GM12878 (cell line): ENCODE results near the gene EXD3. TPM values are rescaled to one million over a fixed set of nuclear protein-coding genes. Genes with fewer than 3 reads are reported as not detected.

Experiments used
- ATAC-seq: fragments of 200-7000 bp; cut with Tn5 transposase; 3 replicates; pipeline ENCODE4 v1.9.1; 2020; ENCODE audit warnings: mild to moderate bottlenecking, moderate library complexity
- BruUV-seq: library from RNA; stranded (reverse); fragments of 400-500 nt; replicated peaks from 2 replicates; lab custom pipeline; 2021; lab: Mats Ljungman, UMichigan
- CTCF ChIA-PET: fragments of 300-600 bp; sonication (Branson Sonifier 250); formaldehyde crosslinking; extraction: SDS; loops from one replicate; lab custom pipeline; 2021; ENCODE audit warnings: inconsistent platforms; lab: Yijun Ruan, JAX
- POLR2A ChIA-PET: fragments of 350-600 bp; formaldehyde crosslinking; extraction: SDS; loops from one replicate; lab custom pipeline; 2021; ENCODE audit warnings: inconsistent platforms; lab: Charles Lee
- RAD21 ChIA-PET: fragments of 300-600 bp; sonication (Branson Sonifier 250); formaldehyde crosslinking; loops from one replicate; lab custom pipeline; 2023; ENCODE audit warnings: antibody characterized with exemption; ENCODE audit not compliant: unreplicated experiment; lab: Charles Lee
- SMC1A ChIA-PET: fragments of 300-600 bp; sonication (Branson Sonifier 250); formaldehyde crosslinking; loops from one replicate; lab custom pipeline; 2023; ENCODE audit not compliant: unreplicated experiment, uncharacterized antibody; lab: Charles Lee
- DNase-seq: peaks from one replicate; pipeline ENCODE4 v3.0.0-alpha.2; 2011; ENCODE audit warnings: low read depth, low spot score
- FAIRE-seq: peaks from 3 replicates; lab custom pipeline; 2011; peaks lifted over from hg19 to GRCh38; lab: Jason Lieb, UNC
- H2AFZ ChIP-seq: 2 replicates; pipeline ENCODE4 v1.6.0; 2011; ENCODE audit warnings: low read depth, low read length, control low read depth; ENCODE audit not compliant: control insufficient read depth
- H3K27ac ChIP-seq: 2 replicates; pipeline ENCODE4 v1.5.1; 2011; ENCODE audit warnings: control low read depth; ENCODE audit not compliant: control insufficient read depth, insufficient read depth
- H3K27me3 ChIP-seq, 2 experiments: replicated peaks in 1 of 2; 2 replicates each; pipeline versions ENCODE4 v1.6.0 to v1.6.1; 2011; ENCODE audit warnings: low read length in 1 of 2; ENCODE audit not compliant: control insufficient read depth in 2 of 2, insufficient read depth in 2 of 2
- H3K36me3 ChIP-seq, 2 experiments: 2 replicates each; pipeline ENCODE4 v1.5.1; 2011; ENCODE audit warnings: low read length in 1 of 2; ENCODE audit not compliant: control insufficient read depth in 2 of 2, insufficient read depth in 2 of 2
- H3K4me1 ChIP-seq: 2 replicates; pipeline ENCODE4 v1.6.1; 2011; ENCODE audit warnings: mild to moderate bottlenecking, low read length, moderate library complexity, mixed read lengths; ENCODE audit not compliant: control insufficient read depth, insufficient read depth
- H3K4me2 ChIP-seq: 2 replicates; pipeline ENCODE4 v1.6.0; 2011; ENCODE audit warnings: control low read depth; ENCODE audit not compliant: control insufficient read depth, insufficient read depth
- H3K4me3 ChIP-seq: fragments of 200-600 bp; sonication (generic); 2 replicates; pipeline ENCODE4 v1.5.1; 2016
- H3K79me2 ChIP-seq: 2 replicates; pipeline ENCODE4 v1.6.0; 2011; ENCODE audit warnings: low read length; ENCODE audit not compliant: control insufficient read depth, insufficient read depth
- H3K9ac ChIP-seq: 2 replicates; pipeline ENCODE4 v1.8.0; 2011; ENCODE audit warnings: low read length, control low read depth, mixed read lengths; ENCODE audit not compliant: control insufficient read depth, insufficient read depth
- H3K9me3 ChIP-seq: replicated peaks from 3 replicates; pipeline ENCODE4 v1.5.1; 2011; ENCODE audit warnings: mild to moderate bottlenecking, low read length; ENCODE audit not compliant: control insufficient read depth, insufficient read depth
- H4K20me1 ChIP-seq: 2 replicates; pipeline ENCODE4 v1.6.0; 2011; ENCODE audit not compliant: control insufficient read depth, insufficient read depth
- MXI1 ChIP-seq: fragments of 150-350 bp; IDR thresholded peaks from 2 replicates; pipeline ENCODE4 v1.6.1; 2011; ENCODE audit warnings: low read depth, mild to moderate bottlenecking, inconsistent platforms, low read length, improper control_type of control experiment
- RELA ChIP-seq: fragments of 450-650 bp; IDR thresholded peaks from 2 replicates; pipeline ENCODE4 v1.8.0; 2014; ENCODE audit warnings: borderline replicate concordance; ENCODE audit not compliant: partially characterized antibody
- WGBS: methylation state at CpG from one replicate; pipeline ENCODE4 v1.1.6; 2016; ENCODE audit warnings: low lambda C conversion rate; ENCODE audit not compliant: insufficient replicate concordance, insufficient coverage; ENCODE audit errors: missing lambda C conversion rate; 5-methylcytosine and 5-hydroxymethylcytosine counted together
- in situ Hi-C: fragments of 300-500 bp; cut with MboI; formaldehyde crosslinking; loops from 9 replicates; pipeline ENCODE4 v1.14.3; 2018; ENCODE audit warnings: mixed read lengths
- intact Hi-C: fragments of 100-400 bp; cut with micrococcal nuclease; formaldehyde crosslinking; loops from one replicate; pipeline ENCODE4 v1.14.2; 2022; ENCODE audit not compliant: unreplicated experiment
- polyA plus RNA-seq, 11 experiments: library from polyadenylated mRNA; depleted of rRNA in 4 of 11; unstranded in 6 of 11; stranded (reverse) in 5 of 11; fragments of >200 nt; fragmentation: Nextera tagmentation in 4 of 11; fragmentation: Illumina TruSeq in 1 of 11; extraction: Ambion mirVana in 4 of 11; extraction: Trizol in 1 of 11; gene quantifications; 1 replicate in 1 of 11; 2 replicates in 10 of 11; pipeline versions ENCODE4 v1.2.1 to v1.2.3, GENCODE V29; 2011 to 2016; ENCODE audit warnings: inconsistent platforms in 2 of 11, missing spikeins in 2 of 11, low read depth in 1 of 11
- total RNA-seq, 4 experiments: library from RNA; depleted of rRNA in 3 of 4; stranded (reverse); fragments of >200 nt in 3 of 4; fragmentation: Illumina TruSeq in 1 of 4; extraction: Trizol in 1 of 4; gene quantifications; 2 replicates each; pipeline versions ENCODE4 v1.2.1 to v1.2.3, GENCODE V29; 2013 to 2021
- TF ChIP-seq, protein P1 (sequence below): fragments of 450-650 bp; formaldehyde crosslinking; IDR thresholded peaks from 2 replicates; pipeline ENCODE4 v1.5.0; 2022; ENCODE audit warnings: mild to moderate bottlenecking, missing genetic modification characterization

EXD3 gene
- total and polyA plus RNA-seq, 10 of the 15 experiments (the other 5 are each of a cell fraction or from before 2014, with no cell fraction given) = 0.21 to 7.1 (median 3.6) TPM

DNA sequence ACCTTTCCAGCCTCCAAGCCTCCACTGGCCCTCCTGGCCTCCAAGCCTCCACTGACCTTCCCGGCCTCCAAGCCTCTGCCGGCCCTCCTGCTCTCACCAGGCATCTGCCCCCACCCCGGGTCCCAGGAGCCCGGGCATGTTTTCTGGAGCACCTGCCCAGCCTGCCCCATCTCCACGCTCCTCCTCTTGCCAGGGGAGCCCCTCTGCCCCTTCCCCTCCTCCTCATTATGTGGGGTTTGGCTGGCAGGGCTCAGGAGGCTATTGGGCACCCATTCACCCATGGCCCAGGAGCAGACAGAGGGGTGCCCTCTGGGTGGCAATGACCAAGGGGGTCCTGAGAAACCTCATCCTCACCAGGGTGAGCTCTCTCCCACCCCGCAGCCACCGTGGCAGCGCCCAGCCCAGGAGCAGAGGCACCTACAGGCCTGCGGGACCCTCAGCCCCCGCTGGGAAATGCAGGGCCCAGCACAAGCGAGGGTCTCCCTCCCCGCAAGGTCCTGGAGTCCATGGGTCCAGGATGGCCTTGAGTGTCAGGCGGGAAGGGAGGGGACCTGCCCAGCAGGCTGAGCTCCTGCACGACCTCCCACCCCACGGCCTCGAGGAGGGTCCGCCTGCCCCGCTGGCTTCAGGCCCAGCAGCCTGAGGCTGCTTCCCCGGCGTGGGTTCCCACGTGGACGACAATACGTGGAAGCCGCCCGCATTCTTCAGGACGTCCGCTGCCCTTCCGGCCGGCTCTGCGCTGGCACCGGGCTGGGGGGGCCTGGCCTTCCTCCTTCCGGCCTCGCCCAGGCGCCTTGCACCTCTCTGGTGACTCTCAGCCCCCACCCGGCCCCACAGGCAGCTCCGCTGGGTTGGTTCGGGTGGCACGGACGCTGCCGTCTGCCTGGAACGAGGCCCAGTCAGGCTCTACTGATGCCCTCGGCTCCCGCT, 69.5 kb downstream of the EXD3 start:
- Histone ChIP-seq H3K79me2 (no peaks in the 10 kb centered on the region), H3K4me3 (no peak overlapping the region), H3K9ac (no peak overlapping the region), H2AFZ (no peak overlapping the region), H3K4me1 (no peaks in the 10 kb centered on the region), H4K20me1 (no peaks in the 10 kb centered on the region), H3K4me2 (no peak overlapping the region), H3K27ac (no peak overlapping the region), H3K36me3 (no peaks in the 10 kb centered on the region), H3K27me3 (no peaks in the 10 kb centered on the region), H3K9me3 (peaks cover 13% of the 10 kb centered on the region)
- CTCF ChIA-PET = no interaction called here
- ATAC-seq (no peak), FAIRE-seq (no peak), DNase-seq (no peak)
- POLR2A ChIA-PET = no interaction called here
- in situ Hi-C loops (no loop called here), intact Hi-C loops (no loop called here)
- TF ChIP-seq RELA = no peak
- no peak for TF ChIP-seq MXI1
- TF ChIP-seq, protein P1, sequence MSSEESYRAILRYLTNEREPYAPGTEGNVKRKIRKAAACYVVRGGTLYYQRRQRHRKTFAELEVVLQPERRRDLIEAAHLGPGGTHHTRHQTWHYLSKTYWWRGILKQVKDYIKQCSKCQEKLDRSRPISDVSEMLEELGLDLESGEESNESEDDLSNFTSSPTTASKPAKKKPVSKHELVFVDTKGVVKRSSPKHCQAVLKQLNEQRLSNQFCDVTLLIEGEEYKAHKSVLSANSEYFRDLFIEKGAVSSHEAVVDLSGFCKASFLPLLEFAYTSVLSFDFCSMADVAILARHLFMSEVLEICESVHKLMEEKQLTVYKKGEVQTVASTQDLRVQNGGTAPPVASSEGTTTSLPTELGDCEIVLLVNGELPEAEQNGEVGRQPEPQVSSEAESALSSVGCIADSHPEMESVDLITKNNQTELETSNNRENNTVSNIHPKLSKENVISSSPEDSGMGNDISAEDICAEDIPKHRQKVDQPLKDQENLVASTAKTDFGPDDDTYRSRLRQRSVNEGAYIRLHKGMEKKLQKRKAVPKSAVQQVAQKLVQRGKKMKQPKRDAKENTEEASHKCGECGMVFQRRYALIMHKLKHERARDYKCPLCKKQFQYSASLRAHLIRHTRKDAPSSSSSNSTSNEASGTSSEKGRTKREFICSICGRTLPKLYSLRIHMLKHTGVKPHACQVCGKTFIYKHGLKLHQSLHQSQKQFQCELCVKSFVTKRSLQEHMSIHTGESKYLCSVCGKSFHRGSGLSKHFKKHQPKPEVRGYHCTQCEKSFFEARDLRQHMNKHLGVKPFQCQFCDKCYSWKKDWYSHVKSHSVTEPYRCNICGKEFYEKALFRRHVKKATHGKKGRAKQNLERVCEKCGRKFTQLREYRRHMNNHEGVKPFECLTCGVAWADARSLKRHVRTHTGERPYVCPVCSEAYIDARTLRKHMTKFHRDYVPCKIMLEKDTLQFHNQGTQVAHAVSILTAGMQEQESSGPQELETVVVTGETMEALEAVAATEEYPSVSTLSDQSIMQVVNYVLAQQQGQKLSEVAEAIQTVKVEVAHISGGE = no peak
- 69% methylated on average over 36 of the region's 43 CpGs for WGBS
- BruUV-seq = no TSS peak
- RAD21 ChIA-PET = no interaction called here
- SMC1A ChIA-PET = no interaction called here
